Keratinocyte (primary cell): Measurements from ENCODE around the gene TRIP12. TPM values are rescaled to one million over a fixed set of nuclear protein-coding genes. Genes with fewer than 3 reads are reported as not detected.

ENCODE experiments used
- DNase-seq: peaks from one replicate; pipeline ENCODE4 v3.0.0-alpha.2; 2011; ENCODE audit warnings: low read depth, missing footprints, low spot score
- FAIRE-seq: peaks from 2 replicates; lab custom pipeline; 2011; peaks lifted over from hg19 to GRCh38; lab: Jason Lieb, UNC
- H2AFZ ChIP-seq: 2 replicates; pipeline ENCODE4 v1.6.0; 2012; ENCODE audit warnings: low read length, control low read depth, inconsistent platforms; ENCODE audit not compliant: control insufficient read depth
- H3K27ac ChIP-seq: 2 replicates; pipeline ENCODE4 v1.5.1; 2011; ENCODE audit warnings: low read length; ENCODE audit not compliant: control insufficient read depth, insufficient read depth
- H3K27me3 ChIP-seq: 3 replicates; pipeline ENCODE4 v1.6.0; 2011; ENCODE audit warnings: low read length; ENCODE audit not compliant: control insufficient read depth, insufficient read depth; ENCODE audit errors: extremely low read depth
- H3K36me3 ChIP-seq, 2 experiments: 2 replicates in 1 of 2; 3 replicates in 1 of 2; pipeline ENCODE4 v1.5.1; 2011; ENCODE audit warnings: low read length in 2 of 2, mild to moderate bottlenecking in 1 of 2; ENCODE audit not compliant: control insufficient read depth in 2 of 2, insufficient read depth in 2 of 2; ENCODE audit errors: extremely low read depth in 1 of 2
- H3K4me1 ChIP-seq: 3 replicates; pipeline ENCODE4 v1.5.1; 2011; ENCODE audit warnings: low read length; ENCODE audit not compliant: control insufficient read depth, insufficient read depth; ENCODE audit errors: extremely low read depth
- H3K4me2 ChIP-seq: 3 replicates; pipeline ENCODE4 v1.6.0; 2011; ENCODE audit warnings: low read depth, low read length; ENCODE audit not compliant: control insufficient read depth, insufficient read depth; ENCODE audit errors: extremely low read depth
- H3K4me3 ChIP-seq, 3 experiments: fragments of 200-600 bp in 1 of 3; sonication (generic) in 1 of 3; 2 replicates in 2 of 3; 3 replicates in 1 of 3; pipeline ENCODE4 v1.5.1; 2011 to 2016; ENCODE audit warnings: low read length in 3 of 3, mild to moderate bottlenecking in 3 of 3, control low read depth in 2 of 3, inconsistent platforms in 1 of 3, low read depth in 1 of 3, mixed read lengths in 1 of 3, mixed run types in 1 of 3, moderate library complexity in 1 of 3; ENCODE audit not compliant: control insufficient read depth in 2 of 3, insufficient read depth in 2 of 3; ENCODE audit errors: extremely low read depth in 1 of 3
- H3K79me2 ChIP-seq: 2 replicates; pipeline ENCODE4 v1.6.0; 2012; ENCODE audit warnings: low read length; ENCODE audit not compliant: control insufficient read depth, insufficient read depth
- H3K9ac ChIP-seq: 3 replicates; pipeline ENCODE4 v1.6.0; 2011; ENCODE audit warnings: low read length; ENCODE audit not compliant: control insufficient read depth, insufficient read depth; ENCODE audit errors: extremely low read depth
- H3K9me1 ChIP-seq: 3 replicates; pipeline ENCODE4 v1.6.0; 2011; ENCODE audit warnings: low read length; ENCODE audit not compliant: control insufficient read depth, insufficient read depth; ENCODE audit errors: extremely low read depth
- H3K9me3 ChIP-seq: 2 replicates; pipeline ENCODE4 v1.5.1; 2012; ENCODE audit warnings: low read depth, low read length; ENCODE audit not compliant: control insufficient read depth
- H4K20me1 ChIP-seq: 3 replicates; pipeline ENCODE4 v1.6.0; 2011; ENCODE audit warnings: low read length; ENCODE audit not compliant: control insufficient read depth, insufficient read depth; ENCODE audit errors: extremely low read depth
- CTCF ChIP-seq, 3 experiments: IDR thresholded peaks in 1 of 3; conservative IDR thresholded peaks in 1 of 3; optimal IDR thresholded peaks in 1 of 3; 2 replicates in 2 of 3; 3 replicates in 1 of 3; pipeline versions ENCODE3 to v1.5.1; 2011; ENCODE audit warnings: low read length in 3 of 3, mild to moderate bottlenecking in 3 of 3, moderate library complexity in 2 of 3, control low read depth in 1 of 3, inconsistent platforms in 1 of 3; ENCODE audit not compliant: insufficient read depth in 2 of 3; ENCODE audit errors: extremely low read depth in 1 of 3
- EZH2 ChIP-seq: IDR thresholded peaks from one replicate; pipeline ENCODE4 v1.6.1; 2012; ENCODE audit warnings: inconsistent platforms, mild to moderate bottlenecking, low read length, moderate library complexity
- dilution Hi-C: fragments of 300-500 bp; cut with MboI; formaldehyde crosslinking; loops from one replicate; pipeline ENCODE4 v1.7.0; 2020; ENCODE audit warnings: low sequenced_read_pairs; ENCODE audit not compliant: extremely low pct_ligation_motif_present
- polyA plus RNA-seq, 5 experiments: library from polyadenylated mRNA; depleted of rRNA in 3 of 5; stranded (reverse) in 3 of 5; stranded (forward) in 1 of 5; unstranded in 1 of 5; fragments of >200 nt; gene quantifications; 1 replicate in 1 of 5; 2 replicates in 3 of 5; 3 replicates in 1 of 5; pipeline versions ENCODE4 v1.2.1 to v1.2.3, GENCODE V29; 2011 to 2012; ENCODE audit warnings: missing spikeins in 2 of 5, low read depth in 1 of 5, low replicate concordance in 1 of 5

Gene TRIP12
- polyA plus RNA-seq, 1 donor (not counting 4 experiments of a cell fraction or from before 2014, with no cell fraction given), result 123 TPM

GRCh38 chr2:229899604-229900003, 22.2 kb downstream of the TRIP12 start:
- TF ChIP-seq CTCF (optimal IDR thresholded peaks at IDR 0.05 in 1 of 3, IDR thresholded peaks at IDR 0.05 in 1 of 3, conservative IDR thresholded peaks at IDR 0.05 in 1 of 3; ENCODE audit: extremely low read depth in 1 of 3, insufficient read depth in 2 of 3, low read length in 3 of 3), result no peak
- dilution Hi-C loops, result no loop called here
- H3K36me3 ChIP-seq, result peaks cover 5 to 6% of the 10 kb centered on the region in 2 experiments

GRCh38 chr2:229896857-229897256, 25.0 kb downstream of the TRIP12 start:
- TF ChIP-seq EZH2 (no peak), CTCF (optimal IDR thresholded peaks at IDR 0.05 in 1 of 3, IDR thresholded peaks at IDR 0.05 in 1 of 3, conservative IDR thresholded peaks at IDR 0.05 in 1 of 3; ENCODE audit: extremely low read depth in 1 of 3, insufficient read depth in 2 of 3, low read length in 3 of 3) (no peak)
- DNase-seq (no peak), FAIRE-seq (no peak)
- no peaks in the 10 kb centered on the region for H3K9me3 ChIP-seq
- no peak overlapping the region for H3K4me3 ChIP-seq
- H3K4me2 ChIP-seq, result no peak overlapping the region
- H2AFZ ChIP-seq, result no peak overlapping the region
- peaks cover 0 to 1% of the 10 kb centered on the region in 2 experiments for H3K36me3 ChIP-seq
- peaks cover 5% of the 10 kb centered on the region for H3K4me1 ChIP-seq
- peaks cover 98% of the 10 kb centered on the region for H3K79me2 ChIP-seq
- no peaks in the 10 kb centered on the region for H3K9me1 ChIP-seq
- dilution Hi-C loops, result no loop called here
- no peak overlapping the region for H3K27ac ChIP-seq
- no peak overlapping the region for H3K9ac ChIP-seq
- peaks cover 3% of the 10 kb centered on the region for H4K20me1 ChIP-seq
- H3K27me3 ChIP-seq, result no peaks in the 10 kb centered on the region

More at GRCh38 chr2:229899604-229900003, 22.2 kb downstream of the TRIP12 start:
- Histone ChIP-seq H3K9me1 (no peaks in the 10 kb centered on the region), H4K20me1 (peaks cover 13% of the 10 kb centered on the region), H3K9me3 (no peaks in the 10 kb centered on the region), H3K9ac (no peak overlapping the region), H3K27me3 (no peaks in the 10 kb centered on the region), H3K4me1 (peaks cover 9% of the 10 kb centered on the region), H3K79me2 (peaks cover 97% of the 10 kb centered on the region), H3K4me2 (no peak overlapping the region), H3K4me3 (no peak overlapping the region), H2AFZ (no peak overlapping the region), H3K27ac (no peak overlapping the region)
- DNase-seq (no peak), FAIRE-seq (no peak)
